GF-D8 (cell line): ENCODE results near the gene GALNT8.
"Not testable (repeated sequence)": the region's sequence is repeated elsewhere in the genome, so short reads cannot be mapped to it uniquely, and the experiment has no call there.

Source experiments
- DNase-seq: peaks from one replicate; lab custom pipeline; 2025; lab: John Stamatoyannopoulos, UW

Gene GALNT8, protein sequence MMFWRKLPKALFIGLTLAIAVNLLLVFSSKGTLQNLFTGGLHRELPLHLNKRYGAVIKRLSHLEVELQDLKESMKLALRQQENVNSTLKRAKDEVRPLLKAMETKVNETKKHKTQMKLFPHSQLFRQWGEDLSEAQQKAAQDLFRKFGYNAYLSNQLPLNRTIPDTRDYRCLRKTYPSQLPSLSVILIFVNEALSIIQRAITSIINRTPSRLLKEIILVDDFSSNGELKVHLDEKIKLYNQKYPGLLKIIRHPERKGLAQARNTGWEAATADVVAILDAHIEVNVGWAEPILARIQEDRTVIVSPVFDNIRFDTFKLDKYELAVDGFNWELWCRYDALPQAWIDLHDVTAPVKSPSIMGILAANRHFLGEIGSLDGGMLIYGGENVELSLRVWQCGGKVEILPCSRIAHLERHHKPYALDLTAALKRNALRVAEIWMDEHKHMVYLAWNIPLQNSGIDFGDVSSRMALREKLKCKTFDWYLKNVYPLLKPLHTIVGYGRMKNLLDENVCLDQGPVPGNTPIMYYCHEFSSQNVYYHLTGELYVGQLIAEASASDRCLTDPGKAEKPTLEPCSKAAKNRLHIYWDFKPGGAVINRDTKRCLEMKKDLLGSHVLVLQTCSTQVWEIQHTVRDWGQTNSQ

GRCh38 chr12:4719821-4720636, at the start of gene GALNT8:
Gene GALNT8, plus strand, starts transcription at chr12:4720400. Its CDS starts 278 bp downstream, at chr12:4720678.
- no peak for DNase-seq

- no peak for DNase-seq
Observed at GRCh38 chr12:4679711-4680110, 40.5 kb upstream of the GALNT8 start.

DNA sequence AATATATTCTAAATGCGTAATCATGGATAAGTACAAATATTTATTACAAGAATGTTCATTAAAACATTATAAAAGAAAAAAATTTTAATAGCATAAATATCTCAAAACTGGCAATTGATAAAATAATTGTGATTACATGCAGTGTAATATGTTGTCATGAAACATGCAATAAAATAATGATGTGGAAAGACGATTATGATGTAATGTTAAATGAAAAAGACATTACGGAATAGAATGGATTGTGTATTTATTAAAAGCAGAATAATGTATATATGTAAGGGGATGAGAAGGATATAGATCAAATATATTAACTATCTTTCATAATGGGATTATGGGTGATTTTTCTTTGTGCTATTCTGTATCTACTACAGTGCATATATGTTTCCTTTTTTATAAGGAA, 38.5 kb upstream of the GALNT8 start:
- no peak for DNase-seq

DNA sequence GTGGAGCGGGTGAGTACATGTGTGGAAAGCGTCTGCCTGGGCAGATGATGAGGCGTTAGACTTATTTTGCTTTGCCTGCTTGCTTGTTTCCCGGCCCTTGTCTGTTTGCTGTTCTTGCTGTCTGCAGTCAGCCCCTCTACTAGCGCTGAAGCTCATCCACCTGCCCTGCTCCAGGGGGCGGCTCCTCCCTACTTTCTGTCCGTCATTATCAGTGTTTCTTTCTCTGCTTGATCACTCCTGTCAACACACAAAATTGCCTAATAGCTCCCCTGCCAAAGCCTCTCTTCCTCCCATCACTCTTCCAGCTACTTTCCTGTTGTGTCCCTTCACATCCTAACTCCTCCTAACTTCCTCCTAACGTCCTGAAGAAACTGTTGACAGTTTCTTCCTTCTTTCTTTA, 34.9 kb upstream of the GALNT8 start:
- DNase-seq: no peak

DNA sequence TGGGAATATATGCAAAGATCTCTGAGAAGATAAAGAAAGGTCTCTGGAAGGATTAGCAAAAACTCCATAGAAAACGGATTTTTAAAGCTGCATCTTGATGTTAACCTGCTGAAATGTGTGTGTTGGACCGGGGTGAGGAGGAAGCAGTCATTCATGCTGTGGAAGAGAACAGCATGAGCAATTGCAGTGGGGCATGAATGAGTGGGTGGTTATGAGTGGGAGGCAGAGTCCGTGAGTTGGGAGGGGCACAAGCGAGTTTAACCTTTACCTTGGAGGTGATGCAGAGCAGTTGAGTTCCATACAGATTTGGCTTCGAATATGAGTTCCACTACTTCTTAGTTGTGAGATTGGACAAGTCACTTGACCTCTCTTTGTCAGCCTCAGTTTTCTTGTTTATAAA, 29.4 kb upstream of the GALNT8 start:
- DNase-seq: no peak

- DNase-seq: no peak
Observed at GRCh38 chr12:4700621-4701026, 19.6 kb upstream of the GALNT8 start.

GRCh38 chr12:4701395-4702190, 18.6 kb upstream of the GALNT8 start:
- DNase-seq: no peak

- DNase-seq: no peak
Observed at GRCh38 chr12:4703676-4704075, 16.5 kb upstream of the GALNT8 start.

DNA sequence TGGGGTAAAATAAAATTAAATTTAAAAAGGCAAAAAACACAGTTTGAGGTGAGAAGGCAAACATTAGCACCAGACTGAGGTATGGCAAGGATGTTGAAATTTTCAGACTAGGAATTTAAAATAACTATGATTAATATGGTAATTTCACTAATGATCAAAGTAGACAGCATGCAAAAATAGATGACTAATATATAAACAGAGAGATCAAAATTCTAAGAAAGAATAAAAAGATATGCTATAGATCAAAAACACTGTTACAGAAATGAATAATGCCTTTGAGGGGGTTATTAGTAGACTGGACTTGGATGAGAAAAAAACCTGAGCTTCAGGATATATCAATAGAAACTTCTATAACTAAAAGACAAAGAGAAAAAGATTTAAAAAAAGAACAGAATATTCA, 14.4 kb upstream of the GALNT8 start:
- DNase-seq: no peak

DNA sequence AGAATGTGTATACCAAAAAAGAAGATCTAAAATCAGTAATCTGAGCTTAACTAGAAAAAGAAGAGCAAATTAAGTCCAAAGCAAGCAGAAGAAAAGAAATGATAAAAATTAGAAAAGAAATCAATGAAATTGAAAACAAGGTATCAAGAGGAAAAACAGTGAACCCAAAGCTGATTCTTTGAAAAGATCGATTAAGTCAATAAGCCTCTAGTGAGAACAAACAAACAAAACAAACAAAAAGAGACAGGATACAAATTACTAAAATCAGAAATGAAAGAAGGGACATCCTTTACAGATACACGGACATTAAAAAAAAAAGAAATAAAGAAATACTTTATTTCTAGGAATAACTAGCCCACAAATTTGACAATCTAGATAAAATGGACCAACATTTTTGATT, 12.9 kb upstream of the GALNT8 start:
- no peak for DNase-seq

DNA sequence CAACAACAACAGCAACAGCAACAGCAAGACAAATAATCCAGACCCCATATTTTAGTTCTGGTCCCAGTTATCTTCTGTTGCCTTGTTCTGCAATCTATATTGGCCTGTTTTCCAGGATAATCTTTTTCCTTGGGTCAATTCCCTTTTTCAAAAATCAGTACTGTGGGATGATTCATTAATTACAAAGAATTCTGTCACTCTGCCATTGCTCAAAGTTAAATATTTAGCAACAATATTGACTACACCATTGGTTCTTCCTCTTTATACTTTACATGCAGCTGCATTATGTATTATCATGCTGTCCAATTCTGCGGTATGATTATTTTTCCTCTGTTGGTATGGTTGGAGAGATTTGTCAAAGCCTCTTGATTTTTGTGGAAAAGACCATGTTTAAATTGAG, 10.1 kb upstream of the GALNT8 start:
- DNase-seq: no peak

DNA sequence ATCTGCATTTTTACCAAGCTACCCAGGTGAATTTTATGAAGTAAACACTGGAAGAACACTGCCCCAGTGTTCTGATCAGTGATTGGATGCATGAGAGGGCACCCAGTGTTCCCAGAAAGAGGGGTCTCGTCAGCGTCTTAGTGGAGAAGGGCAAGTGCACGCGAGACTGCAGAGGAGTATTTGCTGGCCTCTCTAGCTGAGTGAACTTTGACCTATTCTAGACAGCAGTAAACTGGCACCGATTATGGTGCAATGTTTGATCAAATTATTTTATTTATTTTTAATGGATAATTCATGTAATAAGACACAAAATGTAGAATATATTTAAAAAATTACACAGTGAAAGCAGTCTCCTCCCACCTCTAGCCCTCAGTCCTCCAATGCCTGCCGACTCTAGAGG, 5.3 kb upstream of the GALNT8 start:
- no peak for DNase-seq

GRCh38 chr12:4717806-4718205, 2.4 kb upstream of the GALNT8 start:
- DNase-seq: no peak

- no peak for DNase-seq
Observed at GRCh38 chr12:4720637-4720995, 416 bp downstream of the GALNT8 start.

- DNase-seq: not testable (repeated sequence)
Observed at GRCh38 chr12:4721587-4721986, 1.4 kb downstream of the GALNT8 start.

GRCh38 chr12:4723226-4723625, 3.0 kb downstream of the GALNT8 start:
- DNase-seq: no peak

DNA sequence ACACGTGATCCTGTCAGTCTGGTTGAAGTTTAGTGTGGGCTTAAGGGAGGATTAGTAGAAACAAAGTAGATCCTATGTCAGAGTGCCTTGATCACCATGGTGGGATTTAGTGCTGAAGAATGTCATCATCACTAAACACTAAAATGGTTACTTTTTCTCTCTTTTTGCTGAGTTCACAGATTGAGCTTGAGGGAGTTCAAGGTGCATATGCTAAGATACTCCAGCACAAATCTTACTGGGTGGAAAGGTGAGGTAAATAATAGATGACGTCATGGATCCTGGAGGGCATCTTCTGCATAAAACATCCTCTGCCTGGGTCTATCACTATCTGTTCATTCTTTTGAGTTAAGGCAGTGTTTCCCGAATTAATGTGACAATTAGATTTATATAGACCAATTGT, 4.9 kb downstream of the GALNT8 start:
- DNase-seq: no peak

DNA sequence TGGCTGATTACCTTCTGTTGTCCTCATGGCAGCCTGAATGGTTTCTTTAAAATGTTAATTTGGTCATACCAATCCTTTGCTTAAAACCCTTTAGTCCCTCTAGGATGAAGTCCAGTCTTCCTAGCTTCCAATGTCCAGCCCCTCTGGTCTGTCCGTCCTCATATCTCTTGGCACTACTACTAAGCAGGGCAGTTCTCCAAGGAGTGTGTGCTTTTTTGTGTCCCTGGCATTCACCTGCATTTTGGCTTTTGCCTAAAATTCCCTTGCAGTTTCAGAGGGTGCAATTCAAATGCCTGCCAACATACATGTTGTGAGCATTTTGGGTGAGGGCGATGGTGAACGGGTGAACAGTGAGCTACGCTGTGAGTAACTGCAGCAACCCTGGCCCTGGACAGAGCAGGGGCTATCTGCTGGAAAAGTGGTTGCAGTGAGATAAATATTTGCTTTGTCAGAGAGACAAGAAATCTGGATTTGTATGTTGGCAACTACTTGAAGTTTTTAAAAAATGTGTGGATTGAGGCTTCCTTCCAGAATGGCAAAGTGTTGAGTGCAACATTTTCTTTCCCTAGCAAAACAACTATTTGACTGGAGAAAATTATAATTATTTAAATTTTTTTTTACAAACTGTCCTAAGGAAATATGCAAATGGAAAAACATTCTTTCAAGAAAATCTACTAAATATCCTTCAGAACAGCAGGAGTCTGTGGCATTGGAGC, 14.6 kb downstream of the GALNT8 start:
- no peak for DNase-seq

GRCh38 chr12:4736091-4736490, 15.9 kb downstream of the GALNT8 start:
- DNase-seq: no peak

- no peak for DNase-seq
Observed at GRCh38 chr12:4738541-4738940, 18.3 kb downstream of the GALNT8 start.

- no peak for DNase-seq
Observed at GRCh38 chr12:4742416-4742970, 22.3 kb downstream of the GALNT8 start.
